Measurements from ENCODE around the gene ABCF3.

ABCF3 gene

DNA sequence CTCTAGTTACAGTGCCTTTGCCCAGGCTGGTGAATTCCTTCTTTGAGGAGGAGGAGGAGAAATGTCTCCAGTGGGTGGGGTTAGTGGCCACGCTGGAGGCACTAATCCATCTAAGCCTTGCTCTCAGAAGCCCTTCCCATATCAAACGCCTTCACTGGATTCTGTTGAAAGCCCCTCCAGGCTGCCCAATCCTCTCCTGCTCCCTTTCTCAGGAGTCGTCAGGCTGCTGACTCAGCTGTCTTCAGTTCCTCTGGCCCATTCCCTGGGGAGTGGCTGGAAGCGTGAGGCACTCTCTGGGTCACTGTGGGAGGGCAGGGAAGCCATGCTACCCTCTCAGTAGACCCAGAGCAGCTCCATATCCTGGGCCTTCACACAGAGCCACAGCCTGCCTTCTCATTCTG is 8.7 kb upstream of the ABCF3 start:
- H3K4me3 ChIP-seq: peak overlapping the region; percentile 97
- H3K9me3 ChIP-seq (ENCODE audit: low read depth, low read length): no peaks in the 10 kb centered on the region
- H3K36me3 ChIP-seq (ENCODE audit: insufficient read depth, low read length): peaks cover 60% of the 10 kb centered on the region
- TF ChIP-seq EZH2 (IDR thresholded peaks at IDR 0.05) (no peak), POLR2AphosphoS5 (IDR thresholded peaks at IDR 0.05; ENCODE audit: borderline replicate concordance, low read depth, low read length) (no peak; the same call in 1 of the 2 replicates), FOXP2 (optimal IDR thresholded peaks at IDR 0.05; ENCODE audit: control extremely low read depth, extremely low read length, insufficient read depth) (no peak)
- no peak overlapping the region for H3K9ac ChIP-seq (ENCODE audit: insufficient read length)
- no peak for DNase-seq (ENCODE audit: low read depth, low spot score)
- H3K27ac ChIP-seq: peak overlapping the region; percentile 89

GRCh38 chr3:184177767-184178306 is 8.2 kb upstream of the ABCF3 start:
- Histone ChIP-seq H3K9me3 (ENCODE audit: low read depth, low read length) (no peaks in the 10 kb centered on the region), H3K27ac (peak overlapping the region; percentile 89), H3K4me3 (no peak overlapping the region), H3K9ac (ENCODE audit: insufficient read length) (no peak overlapping the region), H3K36me3 (ENCODE audit: insufficient read depth, low read length) (peaks cover 65% of the 10 kb centered on the region)
- DNase-seq (ENCODE audit: low read depth, low spot score): no peak
- TF ChIP-seq EZH2 (IDR thresholded peaks at IDR 0.05) (no peak), FOXP2 (optimal IDR thresholded peaks at IDR 0.05; ENCODE audit: control extremely low read depth, extremely low read length, insufficient read depth) (no peak), POLR2AphosphoS5 (IDR thresholded peaks at IDR 0.05; ENCODE audit: borderline replicate concordance, low read depth, low read length) (no peak)

GRCh38 chr3:184178521-184179138 is 7.4 kb upstream of the ABCF3 start:
- Histone ChIP-seq H3K27ac (no peak overlapping the region), H3K9ac (ENCODE audit: insufficient read length) (no peak overlapping the region), H3K4me3 (no peak overlapping the region), H3K36me3 (ENCODE audit: insufficient read depth, low read length) (peaks cover 73% of the 10 kb centered on the region), H3K9me3 (ENCODE audit: low read depth, low read length) (no peaks in the 10 kb centered on the region)
- TF ChIP-seq EZH2 (IDR thresholded peaks at IDR 0.05) (no peak), POLR2AphosphoS5 (IDR thresholded peaks at IDR 0.05; ENCODE audit: borderline replicate concordance, low read depth, low read length) (no peak), FOXP2 (optimal IDR thresholded peaks at IDR 0.05; ENCODE audit: control extremely low read depth, extremely low read length, insufficient read depth) (no peak)
- DNase-seq (ENCODE audit: low read depth, low spot score): no peak

DNA sequence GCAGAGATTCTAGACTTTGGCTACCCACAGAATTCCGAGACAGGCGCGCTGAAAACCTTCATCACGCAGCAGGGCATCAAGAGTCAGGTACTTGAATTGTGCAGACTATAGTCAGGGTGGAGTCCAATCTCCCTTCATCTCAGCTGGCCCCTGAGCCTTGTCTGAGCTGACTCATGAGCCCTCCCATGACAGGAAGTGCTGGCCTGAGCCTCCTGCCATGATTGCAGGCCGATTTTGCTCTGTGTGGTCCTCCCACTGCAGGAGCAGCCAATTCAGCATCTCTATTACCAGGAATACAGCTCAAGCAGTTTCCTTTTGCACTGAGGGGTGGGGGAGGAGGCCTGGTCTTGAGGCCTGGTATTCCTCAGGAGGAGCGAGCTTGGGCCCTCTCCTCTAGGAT is 5.8 kb upstream of the ABCF3 start:
- no peak overlapping the region for H3K9ac ChIP-seq (ENCODE audit: insufficient read length)
- H3K27ac ChIP-seq: no peak overlapping the region
- H3K36me3 ChIP-seq (ENCODE audit: insufficient read depth, low read length): peaks cover 82% of the 10 kb centered on the region
- H3K4me3 ChIP-seq: no peak overlapping the region
- DNase-seq (ENCODE audit: low read depth, low spot score): no peak
- no peaks in the 10 kb centered on the region for H3K9me3 ChIP-seq (ENCODE audit: low read depth, low read length)
- TF ChIP-seq EZH2 (IDR thresholded peaks at IDR 0.05): no peak
- TF ChIP-seq FOXP2 (optimal IDR thresholded peaks at IDR 0.05; ENCODE audit: control extremely low read depth, extremely low read length, insufficient read depth): no peak
- TF ChIP-seq POLR2AphosphoS5 (IDR thresholded peaks at IDR 0.05; ENCODE audit: borderline replicate concordance, low read depth, low read length): no peak

DNA sequence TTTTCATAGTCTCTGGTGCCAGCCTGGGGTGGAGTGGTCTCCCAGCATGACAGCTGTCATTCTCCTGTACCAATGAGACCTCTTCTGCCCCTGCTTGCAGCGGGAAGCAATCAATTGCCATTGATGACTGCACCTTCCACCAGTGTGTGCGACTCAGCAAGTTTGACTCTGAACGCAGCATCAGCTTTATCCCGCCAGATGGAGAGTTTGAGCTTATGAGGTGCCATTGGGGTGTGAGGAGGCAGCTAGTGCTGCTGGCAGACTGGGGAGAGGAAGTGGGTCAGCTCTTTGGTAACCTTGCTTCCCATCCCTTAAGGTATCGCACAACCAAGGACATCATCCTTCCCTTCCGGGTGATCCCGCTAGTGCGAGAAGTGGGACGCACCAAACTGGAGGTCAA is 4.4 kb upstream of the ABCF3 start:
- Histone ChIP-seq H3K36me3 (ENCODE audit: insufficient read depth, low read length) (peaks cover 79% of the 10 kb centered on the region), H3K4me3 (no peak overlapping the region), H3K9me3 (ENCODE audit: low read depth, low read length) (no peaks in the 10 kb centered on the region), H3K27ac (no peak overlapping the region), H3K9ac (ENCODE audit: insufficient read length) (no peak overlapping the region)
- no peak for DNase-seq (ENCODE audit: low read depth, low spot score)
- TF ChIP-seq EZH2 (IDR thresholded peaks at IDR 0.05) (no peak), POLR2AphosphoS5 (IDR thresholded peaks at IDR 0.05; ENCODE audit: borderline replicate concordance, low read depth, low read length) (no peak), FOXP2 (optimal IDR thresholded peaks at IDR 0.05; ENCODE audit: control extremely low read depth, extremely low read length, insufficient read depth) (no peak)

GRCh38 chr3:184183679-184184078 is 2.3 kb upstream of the ABCF3 start:
- DNase-seq (ENCODE audit: low read depth, low spot score): no peak
- Histone ChIP-seq H3K9ac (ENCODE audit: insufficient read length) (peak overlapping the region; percentile 24), H3K36me3 (ENCODE audit: insufficient read depth, low read length) (peaks cover 75% of the 10 kb centered on the region), H3K4me3 (no peak overlapping the region), H3K27ac (peak overlapping the region; percentile 93), H3K9me3 (ENCODE audit: low read depth, low read length) (no peaks in the 10 kb centered on the region)
- TF ChIP-seq POLR2AphosphoS5 (IDR thresholded peaks at IDR 0.05; ENCODE audit: borderline replicate concordance, low read depth, low read length) (0 out of 2 replicates have a peak, but pooled peaks have one; percentile 4), EZH2 (IDR thresholded peaks at IDR 0.05) (no peak), FOXP2 (optimal IDR thresholded peaks at IDR 0.05; ENCODE audit: control extremely low read depth, extremely low read length, insufficient read depth) (no peak)

DNA sequence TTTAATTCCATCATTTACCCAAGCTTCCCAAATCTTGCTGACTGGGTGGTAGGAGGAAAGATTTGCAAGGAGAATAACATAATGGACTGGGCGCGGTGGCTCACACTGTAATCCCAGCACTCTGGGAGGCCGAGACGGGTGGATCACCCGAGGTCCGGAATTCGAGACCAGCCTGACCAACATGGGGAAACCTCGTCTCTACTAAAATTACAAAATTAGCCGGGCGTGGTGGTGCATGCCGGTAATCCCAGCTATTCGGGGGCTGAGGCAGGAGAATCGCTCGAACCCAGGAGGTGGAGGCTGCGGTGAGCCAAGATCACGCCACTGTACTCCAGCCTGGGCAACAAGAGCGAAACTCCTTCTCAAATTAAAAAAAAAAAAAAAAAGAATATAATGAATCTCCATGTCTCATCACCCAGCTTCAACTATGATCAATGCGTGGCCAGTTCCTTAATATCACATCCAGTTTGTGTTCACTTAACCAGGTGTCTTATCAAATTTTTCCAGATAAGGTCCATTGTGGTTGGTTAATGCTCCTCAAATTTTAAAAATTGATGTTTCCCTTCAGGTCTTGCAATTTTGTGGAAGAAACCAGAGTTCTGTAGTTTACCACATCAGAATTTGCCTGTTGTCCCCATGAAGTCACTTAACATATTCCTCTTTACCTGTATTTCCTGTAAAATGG is 1.3 kb upstream of the ABCF3 start:
- peak overlapping the region; percentile 99 for H3K4me3 ChIP-seq
- TF ChIP-seq POLR2AphosphoS5 (IDR thresholded peaks at IDR 0.05; ENCODE audit: borderline replicate concordance, low read depth, low read length) (no peak), FOXP2 (optimal IDR thresholded peaks at IDR 0.05; ENCODE audit: control extremely low read depth, extremely low read length, insufficient read depth) (no peak), EZH2 (IDR thresholded peaks at IDR 0.05) (no peak)
- no peak for DNase-seq (ENCODE audit: low read depth, low spot score)

DNA sequence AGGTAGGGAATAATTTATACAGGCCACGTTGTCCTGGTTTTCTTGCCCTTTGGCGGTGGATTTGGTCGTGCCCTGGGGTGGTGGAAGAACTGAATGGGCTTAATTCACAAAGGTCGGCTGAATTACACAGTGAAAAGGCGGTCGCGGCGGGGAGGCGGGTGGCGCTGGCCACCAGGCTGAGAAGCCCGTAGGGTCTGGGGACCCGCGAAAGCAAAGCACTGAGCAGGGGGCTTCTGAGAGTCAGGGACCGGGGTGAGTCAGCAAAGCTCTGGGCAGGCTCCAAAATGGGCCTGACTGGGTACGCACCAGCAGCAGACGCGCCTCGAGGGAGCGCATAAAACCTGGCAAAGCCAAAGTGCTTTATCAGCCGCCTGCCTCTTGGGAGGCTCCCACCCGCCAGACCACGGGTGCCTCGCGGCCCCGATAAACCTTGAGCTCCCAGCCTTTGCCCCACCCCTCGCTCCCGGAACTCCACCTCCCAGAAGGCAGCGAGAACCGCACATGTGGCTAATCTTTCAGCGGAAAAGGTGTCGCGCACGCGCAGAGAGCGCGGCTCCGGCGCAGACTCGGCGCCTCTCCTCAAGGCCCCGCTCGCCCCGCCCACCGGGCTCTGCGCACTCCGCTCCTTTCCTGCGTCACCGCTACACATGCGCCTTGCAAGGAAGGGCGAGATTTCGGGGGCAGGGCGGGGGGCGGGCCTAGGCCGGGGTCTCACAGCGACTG is 377 bp upstream of the ABCF3 start:
- peak overlapping the region; percentile 93 for H3K27ac ChIP-seq
- peak overlapping the region; percentile 99 for H3K4me3 ChIP-seq
- H3K9ac ChIP-seq (ENCODE audit: insufficient read length): peak overlapping the region; percentile 97
- no peaks in the 10 kb centered on the region for H3K9me3 ChIP-seq (ENCODE audit: low read depth, low read length)
- peak; percentile 98 for DNase-seq (ENCODE audit: low read depth, low spot score)
- TF ChIP-seq POLR2AphosphoS5 (IDR thresholded peaks at IDR 0.05; ENCODE audit: borderline replicate concordance, low read depth, low read length): peak; percentile 89
- no peak for TF ChIP-seq FOXP2 (optimal IDR thresholded peaks at IDR 0.05; ENCODE audit: control extremely low read depth, extremely low read length, insufficient read depth)
- TF ChIP-seq EZH2 (IDR thresholded peaks at IDR 0.05): no peak
- H3K36me3 ChIP-seq (ENCODE audit: insufficient read depth, low read length): peaks cover 75% of the 10 kb centered on the region

More for the DNA sequence above, 1.3 kb upstream of the ABCF3 start:
- H3K27ac ChIP-seq: peak overlapping the region; percentile 93
- H3K36me3 ChIP-seq (ENCODE audit: insufficient read depth, low read length): peaks cover 75% of the 10 kb centered on the region
- no peaks in the 10 kb centered on the region for H3K9me3 ChIP-seq (ENCODE audit: low read depth, low read length)
- peak overlapping the region; percentile 82 for H3K9ac ChIP-seq (ENCODE audit: insufficient read length)

All from SK-N-MC (cell line).